HG02970 (cell line): Measurements from ENCODE around the gene ATP9B.

ENCODE experiments used
- ATAC-seq: cut with Tn5 transposase; IDR thresholded peaks from one replicate; pipeline ENCODE4 v1.9.1; 2021; ENCODE audit warnings: mild to moderate bottlenecking, moderate library complexity, moderate number of reproducible peaks; ENCODE audit not compliant: unreplicated experiment, low FRiP score

The ATP9B gene

DNA sequence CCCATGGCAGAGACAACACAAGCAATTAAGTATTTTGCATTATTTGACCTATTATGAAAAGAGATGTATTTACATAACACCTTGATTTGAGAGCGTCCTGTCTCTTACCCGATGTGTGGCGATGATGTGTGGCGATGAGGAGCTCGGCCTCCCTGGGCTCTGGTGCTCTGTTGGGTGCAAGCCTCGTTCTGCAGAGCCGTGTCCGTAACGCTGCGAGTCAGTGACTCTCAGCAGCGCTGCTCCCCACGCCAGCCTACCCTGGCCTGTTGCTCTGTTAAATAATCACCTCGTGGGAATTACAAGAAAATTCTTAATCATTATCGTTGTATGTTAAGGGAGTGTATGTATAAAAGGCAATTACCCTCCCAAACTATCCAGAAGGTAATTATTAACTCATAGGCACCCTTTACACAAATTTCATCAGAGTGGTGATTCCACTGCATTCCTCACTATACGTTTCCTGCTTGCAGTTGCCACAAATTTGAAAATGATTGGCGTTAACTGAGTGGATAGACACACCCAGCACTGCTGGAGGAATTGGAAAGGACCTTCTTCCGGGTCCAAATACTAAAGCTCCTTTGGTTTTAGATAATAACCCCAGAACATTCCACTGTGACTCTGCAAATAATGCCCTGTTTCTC, 274.5 kb downstream of the ATP9B start:
- no peak for ATAC-seq

DNA sequence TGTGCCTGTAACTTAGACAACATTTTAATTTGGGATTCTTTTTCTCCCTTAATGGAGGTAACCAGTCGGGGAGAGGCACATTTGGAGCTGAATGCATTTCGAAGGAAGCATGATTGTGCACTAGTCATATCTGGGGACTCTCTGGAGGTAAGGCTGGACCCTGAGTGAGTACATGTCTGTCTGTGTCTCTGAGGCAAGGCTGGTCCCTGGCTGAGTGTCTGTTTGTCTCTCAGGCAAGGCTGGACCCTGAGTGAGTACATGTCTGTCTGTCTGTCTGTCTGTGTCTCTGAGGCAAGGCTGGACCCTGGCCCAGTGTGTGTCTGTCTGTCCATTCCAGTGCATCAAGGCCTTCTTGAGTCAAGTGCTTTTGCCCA, 275.0 kb downstream of the ATP9B start:
- no peak for ATAC-seq

DNA sequence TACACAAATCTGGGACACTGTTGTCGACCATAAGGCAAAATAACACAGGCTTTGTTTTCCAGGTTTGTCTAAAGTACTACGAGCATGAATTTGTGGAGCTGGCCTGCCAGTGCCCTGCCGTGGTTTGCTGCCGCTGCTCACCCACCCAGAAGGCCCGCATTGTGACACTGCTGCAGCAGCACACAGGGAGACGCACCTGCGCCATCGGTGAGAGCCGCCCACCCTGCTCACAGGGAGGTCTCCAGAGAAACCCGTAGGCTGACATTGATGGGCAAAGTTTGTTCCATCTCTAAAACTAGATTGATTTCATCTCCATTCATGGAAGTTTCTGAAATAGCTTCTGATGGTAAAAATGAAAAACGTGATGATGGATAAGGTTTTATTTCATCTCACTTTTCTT, 276.2 kb downstream of the ATP9B start:
- ATAC-seq: no peak

DNA sequence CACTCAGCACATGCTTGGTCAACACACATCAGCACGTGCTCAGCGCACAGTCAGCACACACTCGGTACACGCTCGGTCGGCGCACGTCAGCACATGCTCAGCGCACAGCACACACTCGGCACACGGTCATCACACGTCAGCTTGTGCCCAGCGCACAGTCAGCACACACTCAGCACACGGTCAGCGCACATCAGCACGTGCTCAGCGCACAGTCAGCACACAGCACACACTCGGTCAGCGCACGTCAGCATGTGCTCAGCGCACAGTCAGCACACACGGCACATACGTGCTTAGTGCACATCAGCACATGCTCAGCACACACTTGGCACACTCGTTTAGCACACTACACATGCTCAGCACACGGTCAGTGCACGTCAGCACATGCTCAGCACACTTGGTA, 276.8 kb downstream of the ATP9B start:
- ATAC-seq: no peak

DNA sequence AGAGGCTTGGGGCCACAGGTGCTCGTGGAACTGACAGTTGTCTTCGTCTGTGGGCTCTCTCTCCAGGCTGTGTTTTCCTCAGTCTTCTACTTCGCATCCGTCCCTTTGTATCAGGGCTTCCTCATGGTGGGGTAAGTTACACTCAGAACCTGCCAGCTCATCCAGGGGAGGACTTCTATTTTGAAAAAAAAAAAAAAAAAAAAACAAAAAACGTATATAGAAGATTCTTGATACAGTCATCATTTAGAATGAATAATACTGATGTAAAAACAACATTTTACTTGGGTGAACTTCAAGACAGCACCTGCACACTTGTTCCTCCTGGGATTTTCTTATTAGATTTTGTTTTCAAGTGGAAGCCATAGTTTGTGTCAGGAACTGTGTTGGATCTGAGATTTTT, 278.9 kb downstream of the ATP9B start:
- no peak for ATAC-seq

DNA sequence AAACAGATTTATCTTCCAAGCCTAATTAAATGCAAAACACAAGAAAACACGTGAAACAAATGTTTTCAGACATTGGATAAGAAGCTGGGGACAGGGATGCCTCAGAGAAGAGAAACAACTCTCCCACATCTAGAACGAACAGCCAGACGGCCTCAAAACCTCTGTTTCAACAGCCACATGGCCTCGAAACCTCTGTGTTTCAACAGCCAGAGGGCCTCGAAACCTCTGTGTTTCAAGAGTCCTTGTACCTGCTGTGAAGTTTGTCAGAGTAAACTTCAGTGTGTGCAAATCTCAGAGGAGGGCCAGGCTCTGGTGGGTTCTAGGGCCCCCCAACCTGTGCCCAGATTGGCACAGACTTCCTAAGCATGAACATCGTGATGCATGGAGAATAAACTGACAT, 283.2 kb downstream of the ATP9B start:
- no peak for ATAC-seq

DNA sequence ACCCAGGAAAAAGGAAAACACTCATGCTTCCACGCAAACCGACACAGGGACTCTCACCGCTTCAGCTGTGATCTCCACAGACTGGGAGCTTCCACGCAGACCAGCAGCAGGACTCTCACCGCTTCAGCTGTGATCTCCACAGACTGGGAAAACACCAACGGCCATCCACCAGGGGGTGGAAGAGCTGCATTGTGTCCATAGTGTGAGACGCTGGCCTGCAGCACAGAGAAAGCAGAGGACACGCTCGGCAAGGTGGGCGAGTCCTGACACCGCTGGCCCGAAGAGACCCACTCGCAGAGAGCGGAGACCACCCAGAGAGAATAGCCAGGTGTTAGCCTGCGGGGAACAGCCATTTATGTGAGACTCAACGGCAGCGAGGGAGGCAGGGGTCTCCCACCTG, 284.1 kb downstream of the ATP9B start:
- ATAC-seq: no peak

DNA sequence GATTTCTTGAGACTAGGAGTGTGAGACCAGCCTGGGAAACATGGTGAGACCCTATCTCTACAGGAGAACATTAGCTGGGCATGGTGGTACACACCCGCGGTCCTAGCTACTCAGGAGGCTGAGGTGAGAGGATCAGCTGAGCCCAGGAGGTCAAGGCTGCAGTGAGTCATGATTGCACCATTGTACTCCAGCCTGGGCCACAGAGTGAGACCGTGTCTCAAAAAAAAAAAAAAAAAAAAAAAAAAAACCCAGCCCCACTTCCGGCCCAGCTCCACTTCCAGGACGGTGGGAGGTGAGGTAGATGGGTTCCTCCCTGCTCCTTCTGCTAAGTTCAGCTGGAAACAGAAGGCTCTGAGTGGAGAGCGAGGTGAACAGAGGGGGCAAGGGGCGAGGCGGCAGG, 285.2 kb downstream of the ATP9B start:
- no peak for ATAC-seq

DNA sequence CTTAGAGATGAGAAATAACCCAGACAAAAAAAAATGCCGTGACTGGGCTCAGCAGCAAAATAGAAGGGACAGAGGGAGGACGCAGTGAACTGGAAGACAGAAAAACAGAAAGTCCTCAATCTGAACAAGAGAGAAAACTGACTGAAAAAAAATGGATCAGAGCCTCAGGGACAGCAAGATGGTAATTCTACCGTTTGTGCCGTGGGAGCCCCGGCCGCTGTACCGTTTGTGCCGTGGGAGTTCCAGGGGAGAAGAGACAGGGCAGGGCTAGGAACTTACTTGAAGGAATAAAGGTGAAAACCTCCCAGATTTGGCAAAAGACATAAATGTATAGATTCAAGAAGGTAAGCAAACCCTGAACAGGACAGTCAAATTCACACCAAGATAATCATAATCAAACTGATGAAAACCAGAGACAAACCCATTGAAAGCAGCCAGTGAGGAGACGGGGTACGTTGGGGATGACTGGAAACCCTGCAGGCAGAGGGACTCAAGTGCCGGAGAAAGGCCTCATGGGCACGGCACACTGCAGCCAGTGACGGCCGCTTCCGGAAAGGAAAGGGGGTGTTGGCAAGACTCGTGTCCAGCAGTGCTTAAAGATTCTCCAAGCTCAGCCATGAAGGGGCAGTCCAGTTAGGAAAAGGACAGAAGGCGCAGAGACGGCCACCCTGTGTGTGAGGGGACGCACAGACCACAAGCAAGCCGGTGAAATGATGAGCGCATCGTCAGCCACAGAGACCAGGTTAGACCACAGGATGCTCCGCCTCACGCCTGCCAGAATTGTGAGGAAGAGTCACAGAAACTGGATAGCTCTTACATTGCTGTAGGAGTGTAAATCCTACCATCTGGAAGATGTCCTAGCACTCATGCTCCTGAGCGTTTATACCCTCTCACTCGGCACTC, 286.5 kb downstream of the ATP9B start:
- ATAC-seq: peak; percentile 42

DNA sequence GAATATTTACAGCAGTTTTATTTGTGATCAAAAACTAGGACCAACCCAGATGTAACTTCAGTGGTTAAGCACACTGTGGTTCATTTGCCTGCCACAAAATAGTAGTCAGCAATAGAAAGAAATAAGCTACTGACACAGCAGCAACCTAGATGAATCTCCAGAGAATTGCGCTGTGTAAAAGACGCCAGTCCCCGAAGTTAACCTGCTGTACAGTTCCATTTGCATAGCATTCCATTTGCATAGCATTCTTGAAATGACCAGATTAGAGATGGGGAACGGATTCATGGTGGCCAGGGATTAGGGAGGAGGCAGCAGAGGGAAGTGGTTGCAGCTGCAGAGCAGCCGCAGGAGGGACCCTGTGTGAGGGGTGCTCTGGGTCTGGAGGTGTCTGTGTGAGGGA, 287.2 kb downstream of the ATP9B start:
- ATAC-seq: peak; percentile 58

DNA sequence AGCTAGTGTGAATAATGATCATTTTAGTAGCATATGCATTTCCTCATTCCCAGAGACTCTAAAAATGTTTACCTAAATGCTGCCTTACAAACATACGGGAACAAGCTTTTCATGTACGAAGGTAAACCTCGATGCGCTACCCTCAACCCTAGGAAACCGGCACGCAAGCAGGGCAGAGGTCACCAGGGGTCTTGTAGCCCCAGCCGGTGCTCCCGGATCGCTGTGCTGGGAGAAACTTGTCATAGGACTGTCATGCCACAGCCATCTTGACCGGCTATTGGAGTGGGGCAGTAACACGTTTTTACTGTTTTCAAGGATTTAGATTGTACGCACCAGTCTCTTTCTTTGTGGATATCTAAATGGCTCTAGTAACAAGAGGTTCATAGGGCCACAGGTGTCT, 291.7 kb downstream of the ATP9B start:
- no peak for ATAC-seq

DNA sequence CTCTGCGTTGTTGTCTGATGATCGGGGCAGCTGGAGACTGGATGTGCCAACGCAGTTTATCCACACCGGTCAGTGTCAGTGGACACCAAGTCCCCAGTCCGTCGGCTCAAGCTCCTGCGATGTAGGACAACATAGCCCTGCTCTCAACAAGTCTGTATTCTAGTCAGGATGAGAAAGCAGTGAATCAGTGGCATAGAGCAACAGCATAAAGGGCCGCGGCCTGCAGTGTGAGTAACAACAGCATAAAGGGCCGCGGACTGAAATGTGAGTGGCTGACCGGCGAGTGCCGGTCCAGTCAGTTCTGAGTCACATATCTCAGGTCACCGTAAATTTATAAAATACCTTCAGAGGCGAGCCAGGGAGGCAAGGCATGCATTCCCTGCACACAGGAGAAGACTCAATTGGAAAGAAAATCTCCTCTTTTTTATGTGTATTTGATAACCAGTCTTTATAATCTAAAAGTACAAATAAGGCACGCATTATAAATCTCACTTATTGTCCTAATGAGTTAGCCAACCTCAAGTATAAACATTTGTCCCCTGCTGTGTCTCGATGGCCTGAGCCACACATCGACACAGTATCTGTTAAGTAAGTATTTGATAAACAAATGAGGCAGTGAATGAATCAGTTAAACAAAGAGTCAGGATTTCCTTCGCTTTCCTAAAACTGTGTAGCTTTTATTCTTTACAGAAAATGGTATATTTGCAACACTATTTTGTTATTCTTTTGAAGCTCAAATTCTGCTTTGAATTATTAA, 292.8 kb downstream of the ATP9B start:
- no peak for ATAC-seq

DNA sequence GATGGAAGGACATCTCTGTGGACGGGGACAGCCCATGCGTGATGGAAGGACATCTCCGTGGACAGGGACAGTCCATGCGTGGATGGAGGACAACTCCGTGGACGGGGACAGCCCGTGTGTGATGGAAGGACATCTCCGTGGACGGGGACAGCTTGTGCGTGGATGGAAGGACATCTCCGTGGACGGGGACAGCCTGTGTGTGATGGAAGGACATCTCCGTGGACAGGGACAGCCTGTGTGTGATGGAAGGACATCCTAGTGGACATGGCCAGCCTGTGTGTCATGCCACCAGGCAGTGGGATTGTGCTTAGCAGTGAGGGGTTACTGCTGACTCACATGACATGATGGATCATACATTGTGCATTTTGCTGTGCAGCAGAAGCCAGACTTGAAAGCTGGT, 296.5 kb downstream of the ATP9B start:
- ATAC-seq: no peak

DNA sequence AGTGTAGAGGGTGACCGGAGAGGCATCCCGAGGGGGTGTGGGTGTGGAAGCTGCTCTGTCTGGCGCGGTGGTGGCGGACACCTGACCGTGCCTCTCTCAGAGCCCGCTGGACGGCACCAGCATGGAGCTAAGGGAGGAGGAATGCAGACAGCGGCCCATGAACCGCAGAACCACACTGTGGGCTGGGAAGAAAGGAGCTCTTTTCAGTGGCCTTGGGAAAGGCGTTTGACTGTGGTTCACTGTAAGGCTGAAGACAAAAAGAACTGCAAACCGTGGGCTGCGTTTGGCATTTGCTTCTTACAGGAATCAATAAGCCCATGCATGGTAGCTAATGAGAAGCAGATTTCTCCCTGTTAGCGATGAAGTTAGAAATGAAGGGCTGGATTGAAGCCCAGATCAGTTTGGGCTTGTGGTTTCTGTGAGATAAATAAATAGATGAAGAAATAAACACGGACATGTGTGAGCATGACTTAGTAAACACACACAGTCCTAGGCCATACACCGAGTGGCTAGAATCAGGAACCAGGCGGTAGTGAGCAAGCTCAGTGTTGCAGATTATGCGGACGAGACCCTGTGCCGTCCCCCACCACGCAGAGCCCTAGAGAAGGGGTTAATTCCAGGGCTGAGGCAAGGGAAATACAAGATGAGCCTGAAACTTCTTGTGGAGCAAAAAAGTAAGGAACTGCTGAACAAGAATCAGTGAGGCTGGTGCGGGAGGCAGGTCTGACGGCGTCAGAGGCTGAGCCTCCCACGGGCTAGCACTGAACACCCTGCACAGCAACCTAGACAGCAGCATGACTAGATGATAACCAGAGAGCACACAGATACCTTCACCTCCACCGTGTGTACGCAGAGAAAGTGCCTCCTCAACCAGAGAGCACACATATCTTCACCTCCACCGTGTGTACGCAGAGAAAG, 297.2 kb downstream of the ATP9B start:
- ATAC-seq: no peak

DNA sequence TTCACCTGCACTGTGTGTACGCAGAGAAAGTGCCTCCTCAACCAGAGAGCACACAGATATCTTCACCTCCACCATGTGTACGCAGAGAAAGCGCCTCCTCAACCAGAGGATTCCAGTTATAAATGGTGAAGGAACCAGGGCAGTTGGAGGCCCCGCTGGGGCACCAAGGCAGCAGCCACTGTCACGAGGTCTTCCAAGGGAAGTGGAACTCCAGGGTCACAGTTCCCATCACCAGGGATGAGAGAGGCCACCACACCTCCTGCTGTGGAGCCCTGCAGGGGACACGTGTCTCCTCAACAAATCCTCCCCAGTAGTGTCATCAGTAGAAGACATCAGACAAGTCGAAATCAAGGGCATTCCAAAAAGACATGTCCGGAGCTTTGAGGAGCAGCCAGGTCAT, 298.3 kb downstream of the ATP9B start:
- ATAC-seq: no peak

DNA sequence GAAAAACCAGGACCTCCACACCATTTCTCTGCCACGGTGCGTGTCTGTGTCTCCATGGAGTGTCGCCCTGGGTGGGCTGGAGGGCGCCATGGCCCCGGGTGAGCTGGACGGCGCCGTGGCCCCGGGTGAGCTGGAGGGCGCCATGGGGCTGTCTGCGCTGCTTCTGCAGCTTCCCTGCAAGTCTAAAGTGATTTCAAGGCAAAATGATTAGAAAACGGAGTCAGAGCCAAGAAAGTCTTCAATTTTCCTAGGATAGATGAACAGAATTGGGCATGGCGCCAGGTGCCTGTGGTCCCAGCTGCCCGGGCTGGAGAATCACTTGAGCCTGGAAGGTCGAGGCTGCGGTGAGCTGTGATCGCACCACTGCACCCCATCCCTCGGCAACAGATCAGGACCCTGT, 298.8 kb downstream of the ATP9B start:
- ATAC-seq: no peak

DNA sequence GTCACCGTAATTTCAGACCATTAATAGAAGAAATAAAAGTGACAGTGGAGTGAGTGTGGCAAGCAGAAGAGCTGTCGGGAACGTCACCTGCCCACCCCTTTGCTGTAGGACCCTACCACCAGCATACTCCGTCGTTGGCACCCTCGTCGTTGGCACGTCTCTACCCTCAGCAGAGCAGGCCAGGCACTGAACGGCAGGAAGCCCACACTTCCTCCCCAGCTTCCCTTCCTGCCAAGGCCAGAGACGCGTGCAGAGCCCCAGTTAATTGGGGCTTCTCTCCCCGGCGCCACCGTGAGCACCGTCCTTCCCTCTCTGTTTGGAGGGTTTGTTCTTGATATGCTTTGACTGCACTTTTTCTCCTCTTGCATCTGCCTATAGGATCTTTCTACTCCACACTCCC, 299.5 kb downstream of the ATP9B start:
- ATAC-seq: no peak

DNA sequence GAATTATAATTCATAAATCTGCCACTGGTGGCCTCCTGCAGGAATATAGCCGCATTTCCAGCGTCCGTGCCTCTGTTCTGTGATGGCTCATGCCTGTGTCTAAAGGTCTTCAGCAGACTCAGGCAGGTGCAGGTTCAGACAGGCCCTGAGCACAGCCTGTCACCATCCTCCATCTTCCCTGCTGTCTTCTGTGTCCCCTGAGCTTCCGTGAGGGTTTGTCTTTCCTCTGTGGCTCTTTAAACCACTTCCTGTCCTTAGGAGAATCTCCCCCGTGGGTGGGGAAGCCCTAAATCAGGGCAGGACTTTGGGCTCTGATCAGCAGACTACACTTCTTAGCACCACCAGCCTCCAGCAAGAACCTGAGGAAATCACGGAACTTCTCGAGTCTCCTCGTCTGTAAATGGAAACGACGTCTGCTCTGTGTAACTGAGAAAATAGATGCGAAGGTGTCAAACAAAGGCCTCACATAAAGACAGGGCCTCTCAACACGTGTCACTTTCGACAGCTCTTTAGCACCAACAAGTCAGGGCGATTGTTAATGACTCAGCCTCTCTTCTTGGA, 302.4 kb downstream of the ATP9B start:
- ATAC-seq: no peak

DNA sequence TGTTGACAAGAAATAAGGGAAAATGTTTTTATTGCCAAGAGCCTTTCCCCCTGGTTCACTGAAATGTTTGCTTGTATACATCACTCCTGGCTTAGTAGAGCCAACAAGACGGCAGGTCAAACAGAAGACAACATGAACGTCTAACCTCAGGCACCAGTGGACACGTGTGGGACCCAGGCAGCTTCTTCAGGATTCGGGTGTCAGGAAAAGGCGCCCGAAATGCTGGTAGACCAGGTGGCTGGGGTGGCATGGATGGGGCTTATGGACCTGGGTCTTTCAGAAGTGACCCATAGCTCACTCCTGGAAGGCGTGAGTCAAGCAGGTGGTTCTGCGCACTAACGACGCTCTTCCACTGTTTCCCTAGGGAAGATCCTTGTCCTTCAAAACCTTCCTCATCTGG, 303.3 kb downstream of the ATP9B start:
- no peak for ATAC-seq

DNA sequence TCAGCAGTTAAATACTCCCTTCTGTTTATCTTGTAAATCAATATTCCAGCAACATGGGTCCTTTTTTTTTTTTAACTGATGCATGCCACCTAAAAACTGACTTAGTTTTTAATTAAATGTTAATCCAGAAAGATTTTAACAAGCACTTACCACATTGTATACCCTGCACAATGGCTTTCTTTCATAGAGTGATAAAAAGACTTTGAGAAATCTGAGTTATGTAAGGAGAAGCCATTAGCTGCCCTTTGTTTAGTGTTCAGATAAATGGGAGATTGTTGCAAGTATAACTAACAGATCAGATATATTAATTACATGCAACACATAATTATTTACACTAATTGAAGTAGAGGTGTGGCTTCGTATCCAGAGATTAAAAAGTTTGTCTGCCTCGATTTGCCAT, 303.8 kb downstream of the ATP9B start:
- no peak for ATAC-seq
